Measurements from ENCODE around the gene SPNS2. TPM values are rescaled to one million over a fixed set of nuclear protein-coding genes. Genes with fewer than 3 reads are reported as not detected.

SPNS2 gene
- total and polyA plus RNA-seq, 2 of the 8 experiments (the other 6 are each of a cell fraction or from before 2014, with no cell fraction given), result 1.2 to 1.5 TPM

DNA sequence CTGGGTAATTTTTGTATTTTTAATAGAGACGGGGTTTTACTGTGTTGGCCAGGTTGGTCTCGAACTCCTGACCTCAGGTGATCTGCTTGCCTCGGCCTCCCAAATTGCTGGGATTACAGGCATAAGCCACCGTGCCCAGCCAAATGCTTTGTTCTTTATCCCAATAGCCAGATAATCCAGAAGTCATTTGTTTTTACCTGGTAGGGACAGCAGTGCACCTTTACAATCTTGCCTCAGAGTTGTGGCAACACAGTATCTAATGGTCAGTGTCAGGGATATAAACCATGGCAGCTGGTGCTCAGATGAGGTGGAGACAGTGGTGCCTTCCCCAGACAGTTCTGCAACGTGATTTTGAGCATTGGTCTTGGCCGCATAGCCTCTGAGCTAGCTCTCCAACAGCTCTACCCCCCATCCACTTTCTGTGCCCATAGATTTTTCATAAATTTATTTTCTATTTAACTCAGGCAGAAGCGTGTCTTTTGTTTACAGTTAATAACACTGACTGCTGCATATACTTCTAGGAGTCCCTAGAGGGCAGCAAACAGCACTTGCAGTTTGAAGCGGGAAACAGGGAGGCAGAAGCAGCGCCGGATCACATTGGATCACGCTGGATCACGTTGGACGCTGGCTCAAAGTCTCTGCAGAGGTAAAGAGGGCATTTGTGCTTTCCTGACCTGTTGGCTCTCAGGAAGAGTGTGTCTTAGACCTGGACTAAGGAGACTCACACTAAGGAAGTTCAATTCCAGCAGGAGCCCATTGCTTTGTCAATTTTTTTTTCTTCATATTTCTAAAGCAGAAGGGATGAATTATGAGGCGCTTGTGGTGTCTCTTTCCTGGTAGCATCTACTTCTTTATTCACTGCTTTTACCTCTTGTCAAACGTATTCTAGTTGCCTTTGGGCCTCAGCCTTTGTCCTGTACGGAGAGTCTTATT, 66.8 kb downstream of the SPNS2 start:
- Histone ChIP-seq H3K4me1 (replicated peaks in 1 of 4; ENCODE audit: control insufficient read depth in 3 of 4, insufficient read depth in 4 of 4, low read length in 3 of 4) (peaks cover 2 to 12% (median 7%) of the 10 kb centered on the region in 4 experiments; a peak in 5 of 7 replicates), H2AK5ac (ENCODE audit: low read depth, low read length) (no peak overlapping the region)
- CTCF ChIA-PET (ENCODE audit: partially characterized antibody), result interaction anchor here (0.6 to 7.4 kb wide), 33 partner anchors 8 to 810 kb away, joined by 3 to 170 read pairs (median 4); partner anchors contain the start of genes ALOX15 and SMTNL2
- TF ChIP-seq RAD21 (IDR thresholded peaks at IDR 0.05 in 1 of 2, conservative IDR thresholded peaks at IDR 0.05 in 1 of 2; ENCODE audit: low read depth in 2 of 2, low read length in 2 of 2), result peak; percentile 44 to 67
- no peak for TF ChIP-seq ASH2L (IDR thresholded peaks at IDR 0.05; ENCODE audit: low read length)
- TF ChIP-seq, protein P1, sequence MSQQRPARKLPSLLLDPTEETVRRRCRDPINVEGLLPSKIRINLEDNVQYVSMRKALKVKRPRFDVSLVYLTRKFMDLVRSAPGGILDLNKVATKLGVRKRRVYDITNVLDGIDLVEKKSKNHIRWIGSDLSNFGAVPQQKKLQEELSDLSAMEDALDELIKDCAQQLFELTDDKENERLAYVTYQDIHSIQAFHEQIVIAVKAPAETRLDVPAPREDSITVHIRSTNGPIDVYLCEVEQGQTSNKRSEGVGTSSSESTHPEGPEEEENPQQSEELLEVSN (IDR thresholded peaks at IDR 0.05), result peak; percentile 99
- TF ChIP-seq USF2 (IDR thresholded peaks at IDR 0.05; ENCODE audit: low read length), result peak; percentile 33; the same call in 1 of the 2 replicates
- 0 out of 2 replicates have a peak, but pooled peaks have one; percentile 13 for TF ChIP-seq CREB1 (IDR thresholded peaks at IDR 0.05)
- TF ChIP-seq, protein P2, sequence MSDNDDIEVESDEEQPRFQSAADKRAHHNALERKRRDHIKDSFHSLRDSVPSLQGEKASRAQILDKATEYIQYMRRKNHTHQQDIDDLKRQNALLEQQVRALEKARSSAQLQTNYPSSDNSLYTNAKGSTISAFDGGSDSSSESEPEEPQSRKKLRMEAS (IDR thresholded peaks at IDR 0.05), result peak; percentile 94
- TF ChIP-seq CHD1 (IDR thresholded peaks at IDR 0.05; ENCODE audit: low read depth, low read length), result no peak
- TF ChIP-seq GABPA (IDR thresholded peaks at IDR 0.05; ENCODE audit: borderline replicate concordance, insufficient read depth, low read length), result peak; percentile 49; the same call in 1 of the 2 replicates

More for the DNA sequence above, 66.8 kb downstream of the SPNS2 start:
- Histone ChIP-seq H3K4me3 (ENCODE audit: extremely low read depth in 1 of 4, insufficient read depth in 2 of 4, low read depth in 3 of 4, low read length in 4 of 4) (no peak overlapping the region), H3K14ac (ENCODE audit: insufficient read length) (no peak overlapping the region), H4K5ac (ENCODE audit: insufficient read length, low read depth, low read length) (no peak overlapping the region), H2BK12ac (ENCODE audit: low read depth, low read length) (peak overlapping the region; percentile 27; the same call in 1 of the 2 replicates), H3K27me3 (replicated peaks in 1 of 4; ENCODE audit: control insufficient read depth in 3 of 4, extremely low read depth in 1 of 4, insufficient read depth in 3 of 4, low read length in 3 of 4) (no peaks in the 10 kb centered on the region; a peak in 1 of 7 replicates), H4K8ac (ENCODE audit: extremely low read depth, insufficient read depth, low read length) (no peak overlapping the region; the same call in 1 of the 2 replicates), H3K23ac (ENCODE audit: insufficient read length) (no peak overlapping the region), H3K9ac (replicated peaks in 1 of 4; ENCODE audit: extremely low read depth in 1 of 4, low read depth in 3 of 4, low read length in 3 of 4) (no peak overlapping the region), H3K79me2 (ENCODE audit: control insufficient read depth in 1 of 2, insufficient read depth in 2 of 2, low read length in 2 of 2) (no peaks in the 10 kb centered on the region), H3K4ac (replicated peaks; ENCODE audit: insufficient read length, low read depth, low read length) (no peak overlapping the region), H2BK15ac (ENCODE audit: low read length) (peak overlapping the region; percentile 13; the same call in 1 of the 2 replicates), H4K20me1 (replicated peaks in 1 of 2; ENCODE audit: control insufficient read depth in 1 of 2, insufficient read depth in 2 of 2, low read length in 2 of 2) (no peaks in the 10 kb centered on the region), H3K36me3 (ENCODE audit: control insufficient read depth in 2 of 4, insufficient read depth in 4 of 4, low read length in 3 of 4) (no peaks in the 10 kb centered on the region), H3K18ac (ENCODE audit: extremely low read depth, low read length) (no peak overlapping the region), H3K27ac (ENCODE audit: low read depth, low read length) (no peak overlapping the region), H2BK20ac (ENCODE audit: low read length) (0 out of 2 replicates have a peak overlapping the region, but pooled peaks have one; percentile 68), H3K23me2 (ENCODE audit: low read depth, low read length) (no peaks in the 10 kb centered on the region; the same call in 1 of the 2 replicates), H2BK120ac (replicated peaks; ENCODE audit: low read depth, low read length) (peak overlapping the region; percentile 16), H3K9me3 (ENCODE audit: insufficient read depth in 2 of 2, low read depth in 1 of 2, low read length in 1 of 2) (no peaks in the 10 kb centered on the region), H2BK5ac (ENCODE audit: low read depth, low read length) (no peak overlapping the region), H2AFZ (ENCODE audit: low read length) (peak overlapping the region; percentile 45), H3K56ac (replicated peaks; ENCODE audit: insufficient read length, low read depth, low read length) (no peak overlapping the region), H3K4me2 (ENCODE audit: insufficient read depth in 1 of 2, low read depth in 2 of 2, low read length in 2 of 2) (0 out of 4 replicates have a peak overlapping the region, but pooled peaks of 1 of the 2 experiments have one; percentile 0), H4K91ac (replicated peaks; ENCODE audit: insufficient read length, low read length) (peak overlapping the region; percentile 69), H3K79me1 (ENCODE audit: low read depth, low read length) (no peaks in the 10 kb centered on the region)
- POLR2A ChIA-PET (ENCODE audit: partially characterized antibody), result interaction anchor here (0.6 to 1.6 kb wide), 4 partner anchors 32 to 425 kb away, joined by 3 to 5 read pairs (median 4); no protein-coding TSS in a partner anchor
- peak; percentile 97 for FAIRE-seq
- 41% methylated on average over 16 of the region's 16 CpGs; no CpG with 5 or more reads in 1 of the 2 experiments for WGBS, 2 experiments (ENCODE audit: extremely low coverage in 1 of 2, insufficient coverage in 1 of 2, insufficient read length in 1 of 2, insufficient replicate concordance in 2 of 2, low coverage in 1 of 2, low lambda C conversion rate in 2 of 2, missing lambda C conversion rate in 1 of 2)
- DNase-seq (ENCODE audit: low read depth in 1 of 2, low spot score in 2 of 2), result no peak
